GM10248 (cell line): ENCODE data around the gene SPATA16.

Source experiments
- CTCF ChIA-PET: fragments of 300-600 bp; sonication (Branson Sonifier 250); formaldehyde crosslinking; extraction: SDS; loops from one replicate; lab custom pipeline; 2021; ENCODE audit warnings: antibody characterized with exemption; lab: Yijun Ruan, JAX
- POLR2A ChIA-PET: fragments of 350-650 bp; sonication (Branson Sonifier 250); formaldehyde crosslinking; extraction: SDS; loops from one replicate; lab custom pipeline; 2020; ENCODE audit warnings: antibody characterized with exemption; lab: Yijun Ruan, JAX
- DNase-seq: peaks from one replicate; pipeline ENCODE4 v3.0.0; 2012; ENCODE audit errors: extremely low spot score
- CTCF ChIP-seq: IDR thresholded peaks from 2 replicates; pipeline ENCODE4 v1.5.1; 2012; ENCODE audit warnings: mild to moderate bottlenecking, low read depth; ENCODE audit errors: extremely low read depth, missing control alignments, control extremely low read depth

SPATA16 gene

GRCh38 chr3:172918165-172918564, 222.9 kb downstream of the SPATA16 start:
- TF ChIP-seq CTCF: no peak
- POLR2A ChIA-PET: no interaction called here
- no peak for DNase-seq
- CTCF ChIA-PET: no interaction called here

- ChIA-PET CTCF (interaction anchor here (1.0 to 1.2 kb wide), 2 partner anchors 12 to 37 kb away, joined by 3 to 5 read pairs; no protein-coding TSS in a partner anchor), POLR2A (no interaction called here)
- no peak for TF ChIP-seq CTCF
- no peak for DNase-seq
These were observed 225.0 kb downstream of the SPATA16 start for GRCh38 chr3:172915911-172916514.

- no peak for TF ChIP-seq CTCF
- DNase-seq: no peak
- POLR2A ChIA-PET: interaction anchor here (0.7 kb wide), 1 partner anchor 453 kb away, joined by 3 read pairs; no protein-coding TSS in a partner anchor
- CTCF ChIA-PET: no interaction called here
These were observed 226.2 kb downstream of the SPATA16 start for GRCh38 chr3:172914854-172915253.

- no peak for TF ChIP-seq CTCF
- no peak for DNase-seq
- POLR2A ChIA-PET: no interaction called here
- CTCF ChIA-PET: no interaction called here
These were observed 227.0 kb downstream of the SPATA16 start for GRCh38 chr3:172913911-172914655.

- CTCF ChIA-PET: no interaction called here
- POLR2A ChIA-PET: no interaction called here
- DNase-seq: no peak
- TF ChIP-seq CTCF: no peak
These were observed 229.9 kb downstream of the SPATA16 start for GRCh38 chr3:172911142-172911541.

GRCh38 chr3:172908771-172909270, 232.2 kb downstream of the SPATA16 start:
- POLR2A ChIA-PET: no interaction called here
- DNase-seq: no peak
- no peak for TF ChIP-seq CTCF
- CTCF ChIA-PET: no interaction called here
